ENCODE measurements around the gene NKD2. TPM values are rescaled to one million over a fixed set of nuclear protein-coding genes. Genes with fewer than 3 reads are reported as not detected.

The NKD2 gene
- total and polyA plus RNA-seq, 9 of the 15 experiments (the other 6 are each of a cell fraction or from before 2014, with no cell fraction given) = 0.09 to 0.64 (median 0.27) TPM; not detected in 5

DNA sequence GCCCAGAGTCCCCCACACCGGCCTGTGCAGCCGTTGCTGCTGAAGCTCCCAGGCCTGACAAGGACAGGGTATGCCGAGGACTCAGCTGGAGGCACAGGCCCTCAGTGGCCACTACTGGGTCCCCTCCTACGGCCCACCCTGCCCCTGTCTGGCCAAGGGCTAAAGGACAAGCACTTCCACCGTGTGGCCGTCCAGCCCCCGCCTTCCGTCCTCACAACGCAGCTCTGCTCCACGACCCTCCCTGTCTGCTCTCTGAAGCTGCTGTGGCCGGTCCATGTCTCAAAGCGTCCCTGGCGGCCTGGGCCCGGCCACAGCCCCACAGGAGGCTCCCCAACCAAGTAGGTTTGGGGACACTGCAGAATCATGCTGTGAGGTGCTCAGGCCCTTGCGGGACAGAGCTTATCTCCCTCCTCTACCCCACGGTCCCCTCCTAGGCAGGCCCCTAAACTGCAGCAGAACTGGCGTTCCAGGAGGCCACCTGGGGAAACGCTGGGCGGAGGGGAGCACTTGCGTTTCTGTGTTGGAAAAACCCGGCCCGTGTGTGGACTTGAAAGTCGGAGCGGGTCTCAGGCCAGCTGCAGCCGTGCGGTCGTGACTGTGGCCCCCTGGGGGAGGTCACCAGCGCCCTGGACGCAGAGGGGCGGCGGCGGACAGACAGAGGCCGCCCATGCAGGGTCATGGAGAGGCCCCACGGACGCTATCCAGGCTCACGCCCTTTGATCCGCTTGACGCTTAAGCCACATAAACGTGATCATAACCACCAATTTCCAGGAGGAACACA, 45.6 kb downstream of the NKD2 start:
- H3K36me3 ChIP-seq (ENCODE audit: control insufficient read depth, insufficient read depth, low read length) = no peaks in the 10 kb centered on the region
- no TSS peak for BruUV-seq (replicated peaks)
- DNase-seq (ENCODE audit: extremely low read depth in 1 of 4, low spot score in 3 of 4) (no peak), ATAC-seq (no peak), FAIRE-seq (no peak)
- CTCF ChIA-PET (ENCODE audit: low intra/inter-chr PET ratio) = no interaction called here
- H3K27me3 ChIP-seq (ENCODE audit: control insufficient read depth in 2 of 2, insufficient read depth in 2 of 2, low read length in 2 of 2) = peaks cover 44 to 86% of the 10 kb centered on the region in 2 experiments
- H3K4me3 ChIP-seq = no peak overlapping the region
- 17% methylated on average over 39 of the region's 39 CpGs for WGBS (ENCODE audit: insufficient coverage, low coverage, missing lambda C conversion rate)
- H3K79me2 ChIP-seq (ENCODE audit: control insufficient read depth, insufficient read depth, low read length) = no peaks in the 10 kb centered on the region
- no peak overlapping the region for H2AFZ ChIP-seq (ENCODE audit: low read depth, low read length)
- no peaks in the 10 kb centered on the region for H3K9me1 ChIP-seq (ENCODE audit: control insufficient read depth, insufficient read depth, low read length)
- intact Hi-C loops (cut with micrococcal nuclease) (no loop called here), in situ Hi-C loops (cut with MboI) (no loop called here)
- H3K4me1 ChIP-seq (replicated peaks in 1 of 2; ENCODE audit: control insufficient read depth in 2 of 2, insufficient read depth in 2 of 2, low read length in 2 of 2) = peaks cover 0 to 56% of the 10 kb centered on the region in 2 experiments; a peak in 1 of 5 replicates
- no peak overlapping the region for H3K4me2 ChIP-seq (ENCODE audit: insufficient read depth, low read length)
- H3K27ac ChIP-seq (ENCODE audit: extremely low read depth, low read depth, low read length) = no peak overlapping the region
- TF ChIP-seq, protein P1, sequence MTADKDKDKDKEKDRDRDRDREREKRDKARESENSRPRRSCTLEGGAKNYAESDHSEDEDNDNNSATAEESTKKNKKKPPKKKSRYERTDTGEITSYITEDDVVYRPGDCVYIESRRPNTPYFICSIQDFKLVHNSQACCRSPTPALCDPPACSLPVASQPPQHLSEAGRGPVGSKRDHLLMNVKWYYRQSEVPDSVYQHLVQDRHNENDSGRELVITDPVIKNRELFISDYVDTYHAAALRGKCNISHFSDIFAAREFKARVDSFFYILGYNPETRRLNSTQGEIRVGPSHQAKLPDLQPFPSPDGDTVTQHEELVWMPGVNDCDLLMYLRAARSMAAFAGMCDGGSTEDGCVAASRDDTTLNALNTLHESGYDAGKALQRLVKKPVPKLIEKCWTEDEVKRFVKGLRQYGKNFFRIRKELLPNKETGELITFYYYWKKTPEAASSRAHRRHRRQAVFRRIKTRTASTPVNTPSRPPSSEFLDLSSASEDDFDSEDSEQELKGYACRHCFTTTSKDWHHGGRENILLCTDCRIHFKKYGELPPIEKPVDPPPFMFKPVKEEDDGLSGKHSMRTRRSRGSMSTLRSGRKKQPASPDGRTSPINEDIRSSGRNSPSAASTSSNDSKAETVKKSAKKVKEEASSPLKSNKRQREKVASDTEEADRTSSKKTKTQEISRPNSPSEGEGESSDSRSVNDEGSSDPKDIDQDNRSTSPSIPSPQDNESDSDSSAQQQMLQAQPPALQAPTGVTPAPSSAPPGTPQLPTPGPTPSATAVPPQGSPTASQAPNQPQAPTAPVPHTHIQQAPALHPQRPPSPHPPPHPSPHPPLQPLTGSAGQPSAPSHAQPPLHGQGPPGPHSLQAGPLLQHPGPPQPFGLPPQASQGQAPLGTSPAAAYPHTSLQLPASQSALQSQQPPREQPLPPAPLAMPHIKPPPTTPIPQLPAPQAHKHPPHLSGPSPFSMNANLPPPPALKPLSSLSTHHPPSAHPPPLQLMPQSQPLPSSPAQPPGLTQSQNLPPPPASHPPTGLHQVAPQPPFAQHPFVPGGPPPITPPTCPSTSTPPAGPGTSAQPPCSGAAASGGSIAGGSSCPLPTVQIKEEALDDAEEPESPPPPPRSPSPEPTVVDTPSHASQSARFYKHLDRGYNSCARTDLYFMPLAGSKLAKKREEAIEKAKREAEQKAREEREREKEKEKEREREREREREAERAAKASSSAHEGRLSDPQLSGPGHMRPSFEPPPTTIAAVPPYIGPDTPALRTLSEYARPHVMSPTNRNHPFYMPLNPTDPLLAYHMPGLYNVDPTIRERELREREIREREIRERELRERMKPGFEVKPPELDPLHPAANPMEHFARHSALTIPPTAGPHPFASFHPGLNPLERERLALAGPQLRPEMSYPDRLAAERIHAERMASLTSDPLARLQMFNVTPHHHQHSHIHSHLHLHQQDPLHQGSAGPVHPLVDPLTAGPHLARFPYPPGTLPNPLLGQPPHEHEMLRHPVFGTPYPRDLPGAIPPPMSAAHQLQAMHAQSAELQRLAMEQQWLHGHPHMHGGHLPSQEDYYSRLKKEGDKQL (CRISPR knock-in tag; IDR thresholded peaks at IDR 0.05; ENCODE audit: borderline replicate concordance) = no peak
- TF ChIP-seq, protein P2, sequence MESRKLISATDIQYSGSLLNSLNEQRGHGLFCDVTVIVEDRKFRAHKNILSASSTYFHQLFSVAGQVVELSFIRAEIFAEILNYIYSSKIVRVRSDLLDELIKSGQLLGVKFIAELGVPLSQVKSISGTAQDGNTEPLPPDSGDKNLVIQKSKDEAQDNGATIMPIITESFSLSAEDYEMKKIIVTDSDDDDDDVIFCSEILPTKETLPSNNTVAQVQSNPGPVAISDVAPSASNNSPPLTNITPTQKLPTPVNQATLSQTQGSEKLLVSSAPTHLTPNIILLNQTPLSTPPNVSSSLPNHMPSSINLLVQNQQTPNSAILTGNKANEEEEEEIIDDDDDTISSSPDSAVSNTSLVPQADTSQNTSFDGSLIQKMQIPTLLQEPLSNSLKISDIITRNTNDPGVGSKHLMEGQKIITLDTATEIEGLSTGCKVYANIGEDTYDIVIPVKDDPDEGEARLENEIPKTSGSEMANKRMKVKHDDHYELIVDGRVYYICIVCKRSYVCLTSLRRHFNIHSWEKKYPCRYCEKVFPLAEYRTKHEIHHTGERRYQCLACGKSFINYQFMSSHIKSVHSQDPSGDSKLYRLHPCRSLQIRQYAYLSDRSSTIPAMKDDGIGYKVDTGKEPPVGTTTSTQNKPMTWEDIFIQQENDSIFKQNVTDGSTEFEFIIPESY (CRISPR knock-in tag; IDR thresholded peaks at IDR 0.05) = peak; percentile 14; the same call in 1 of the 2 replicates
- no peaks in the 10 kb centered on the region for H3K9me3 ChIP-seq (replicated peaks; ENCODE audit: control insufficient read depth, insufficient read depth, low read depth, low read length)
- peaks cover 31% of the 10 kb centered on the region for H4K20me1 ChIP-seq (replicated peaks; ENCODE audit: control insufficient read depth, insufficient read depth, low read length)
- POLR2A ChIA-PET = interaction anchor here (0.7 to 1.0 kb wide), 3 partner anchors 17 to 87 kb away, joined by 3 read pairs; no protein-coding TSS in a partner anchor
- H3K9ac ChIP-seq (ENCODE audit: insufficient read depth in 1 of 2, low read depth in 2 of 2, low read length in 2 of 2) = no peak overlapping the region; a peak in 1 of 4 replicates

Measured in K562 (cell line).